Gastrocnemius medialis (tissue), 4 donors: ENCODE measurements around the gene NFKBIE. TPM values are rescaled to one million over a fixed set of nuclear protein-coding genes. Genes with fewer than 3 reads are reported as not detected.
A peak's percentile ranks its signal among the peaks of the same experiment; 100 is the strongest.

Experiments
- ATAC-seq, 2 donors: fragments of 150-250 bp; one replicate each; pipeline ENCODE4 v1.9.1; 2016
- DNase-seq, 2 donors: peaks; one replicate each; pipeline ENCODE4 v3.0.0-alpha.2; 2019
- H3K27ac ChIP-seq, 4 donors: fragments of 200-600 bp; sonication (generic); 1 replicate in 1 of 4; 2 replicates in 3 of 4; pipeline ENCODE4 v1.5.1; 2016 to 2018; ENCODE audit warnings: mild to moderate bottlenecking in 2 of 4, moderate library complexity in 1 of 4
- H3K27me3 ChIP-seq, 3 donors: fragments of 200-600 bp; sonication (generic) in 2 of 3; 1 replicate in 1 of 3; 2 replicates in 2 of 3; pipeline versions ENCODE4 v1.5.1 to v1.6.0; 2016 to 2019; ENCODE audit warnings: mild to moderate bottlenecking in 1 of 3, moderate library complexity in 1 of 3
- H3K36me3 ChIP-seq, 2 donors: fragments of 200-600 bp; sonication (generic) in 1 of 2; one replicate each; pipeline ENCODE4 v1.5.1; 2017 to 2018
- H3K4me1 ChIP-seq, 2 donors: fragments of 200-600 bp; sonication (generic) in 1 of 2; one replicate each; pipeline ENCODE4 v1.5.1; 2016 to 2017; ENCODE audit warnings: mild to moderate bottlenecking in 2 of 2
- H3K4me3 ChIP-seq, 4 donors: fragments of 200-600 bp; sonication (generic) in 3 of 4; 1 replicate in 1 of 4; 2 replicates in 3 of 4; pipeline ENCODE4 v1.5.1; 2016 to 2019; ENCODE audit warnings: mild to moderate bottlenecking in 2 of 4
- H3K9me3 ChIP-seq, 3 donors: fragments of 200-600 bp; sonication (generic) in 2 of 3; 1 replicate in 1 of 3; 2 replicates in 2 of 3; pipeline ENCODE4 v1.5.1; 2016 to 2019
- POLR2A ChIP-seq, 2 donors: fragments of 450-650 bp; IDR thresholded peaks; one replicate each; pipeline ENCODE4 v1.6.1; 2017; ENCODE audit warnings: antibody characterized with exemption in 2 of 2, mild to moderate bottlenecking in 2 of 2, moderate library complexity in 2 of 2
- in situ Hi-C, 4 donors: fragments of 200-750 bp; cut with MboI; loops; one replicate each; pipeline versions ENCODE4 v1.15.0 to v1.8.0; 2017; ENCODE audit warnings: low sequenced_read_pairs in 4 of 4
- intact Hi-C: fragments of 100-400 bp; cut with DNase I; formaldehyde crosslinking; loops from one replicate; pipeline ENCODE4 v1.15.1; 2023; ENCODE audit warnings: low total_unique reads
- total RNA-seq, 4 donors: library from RNA; depleted of rRNA; stranded (reverse); fragments of >200 nt; gene quantifications; one replicate each; pipeline versions ENCODE4 v1.1.0 to v1.2.3, GENCODE V29; 2016
- TF ChIP-seq, protein P1 (sequence below), 5 experiments: fragments of 450-650 bp in 3 of 5; fragments of 200-600 bp in 2 of 5; sonication (generic) in 2 of 5; IDR thresholded peaks in 4 of 5; conservative IDR thresholded peaks in 1 of 5; 1 replicate in 4 of 5; 2 replicates in 1 of 5; pipeline ENCODE4 v1.5.1; 2016 to 2019; ENCODE audit warnings: antibody characterized with exemption in 5 of 5, mild to moderate bottlenecking in 3 of 5, moderate library complexity in 3 of 5

Gene NFKBIE
- total RNA-seq, 4 donors from 2014 or later, result 4.1 to 11.1 (median 10.0) TPM

DNA sequence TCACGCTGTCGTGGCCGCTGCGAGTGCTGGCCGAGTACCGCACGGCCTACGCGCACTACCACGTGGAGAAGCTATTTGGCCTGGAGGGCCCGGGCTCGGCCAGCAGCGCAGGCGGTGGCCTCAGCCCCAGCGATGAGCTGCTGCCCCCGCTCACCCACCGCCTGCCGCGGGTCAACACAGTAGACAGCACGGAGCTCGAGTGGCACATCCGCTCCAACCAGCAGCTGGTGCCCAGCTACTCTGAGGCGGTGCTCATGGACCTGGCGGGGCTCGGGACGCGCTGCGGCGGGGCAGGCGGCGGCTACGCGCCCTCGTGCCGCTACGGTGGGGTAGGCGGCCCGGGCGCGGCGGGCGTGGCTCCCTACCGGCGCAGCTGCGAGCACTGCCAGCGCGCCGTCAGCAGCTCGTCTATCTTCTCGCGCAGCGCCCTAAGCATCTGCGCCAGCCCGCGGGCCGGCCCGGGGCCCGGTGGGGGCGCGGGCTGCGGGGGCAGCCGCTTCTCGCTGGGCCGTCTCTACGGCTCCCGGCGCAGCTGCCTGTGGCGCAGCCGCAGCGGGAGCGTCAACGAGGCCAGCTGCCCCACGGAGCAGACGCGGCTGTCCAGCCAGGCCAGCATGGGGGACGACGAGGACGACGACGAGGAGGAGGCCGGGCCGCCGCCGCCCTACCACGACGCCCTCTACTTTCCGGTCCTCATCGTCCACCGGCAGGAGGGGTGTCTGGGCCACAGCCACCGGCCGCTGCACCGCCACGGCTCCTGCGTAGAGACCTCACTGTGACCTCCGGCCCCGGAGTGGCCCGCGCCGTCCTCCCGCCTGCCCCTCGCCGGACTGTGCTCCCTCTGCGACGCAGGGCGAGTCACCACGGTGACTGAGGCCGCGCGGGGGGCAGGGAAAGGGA lies 10.6 kb upstream of the NFKBIE start:
- no peak for DNase-seq
- no peaks in the 10 kb centered on the region for H3K36me3 ChIP-seq
- TF ChIP-seq, protein P1, sequence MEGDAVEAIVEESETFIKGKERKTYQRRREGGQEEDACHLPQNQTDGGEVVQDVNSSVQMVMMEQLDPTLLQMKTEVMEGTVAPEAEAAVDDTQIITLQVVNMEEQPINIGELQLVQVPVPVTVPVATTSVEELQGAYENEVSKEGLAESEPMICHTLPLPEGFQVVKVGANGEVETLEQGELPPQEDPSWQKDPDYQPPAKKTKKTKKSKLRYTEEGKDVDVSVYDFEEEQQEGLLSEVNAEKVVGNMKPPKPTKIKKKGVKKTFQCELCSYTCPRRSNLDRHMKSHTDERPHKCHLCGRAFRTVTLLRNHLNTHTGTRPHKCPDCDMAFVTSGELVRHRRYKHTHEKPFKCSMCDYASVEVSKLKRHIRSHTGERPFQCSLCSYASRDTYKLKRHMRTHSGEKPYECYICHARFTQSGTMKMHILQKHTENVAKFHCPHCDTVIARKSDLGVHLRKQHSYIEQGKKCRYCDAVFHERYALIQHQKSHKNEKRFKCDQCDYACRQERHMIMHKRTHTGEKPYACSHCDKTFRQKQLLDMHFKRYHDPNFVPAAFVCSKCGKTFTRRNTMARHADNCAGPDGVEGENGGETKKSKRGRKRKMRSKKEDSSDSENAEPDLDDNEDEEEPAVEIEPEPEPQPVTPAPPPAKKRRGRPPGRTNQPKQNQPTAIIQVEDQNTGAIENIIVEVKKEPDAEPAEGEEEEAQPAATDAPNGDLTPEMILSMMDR (IDR thresholded peaks at IDR 0.05 in 4 of 5, conservative IDR thresholded peaks at IDR 0.05 in 1 of 5), result no peak
- no peak for TF ChIP-seq POLR2A (IDR thresholded peaks at IDR 0.05)
- H3K9me3 ChIP-seq, result no peaks in the 10 kb centered on the region
- intact Hi-C loops, result no loop called here
- peaks cover 20 to 30% (median 21%) of the 10 kb centered on the region in 3 donors for H3K27me3 ChIP-seq
- peak; percentile 37 to 46 for ATAC-seq
- no peaks in the 10 kb centered on the region for H3K4me1 ChIP-seq
- H3K4me3 ChIP-seq, result peak overlapping the region; percentile 8 to 49 (median 30)
- no peak overlapping the region for H3K27ac ChIP-seq
- in situ Hi-C loops, result no loop called here

GRCh38 chr6:44275271-44275748 lies 10.0 kb upstream of the NFKBIE start:
- no peaks in the 10 kb centered on the region for H3K36me3 ChIP-seq
- H3K4me3 ChIP-seq, result peak overlapping the region in 2 of 4 donors; percentile 45 to 49
- in situ Hi-C loops (no loop called here), intact Hi-C loops (no loop called here)
- H3K9me3 ChIP-seq, result no peaks in the 10 kb centered on the region
- DNase-seq (no peak), ATAC-seq (no peak)
- peaks cover 22 to 32% (median 24%) of the 10 kb centered on the region in 3 donors for H3K27me3 ChIP-seq
- H3K27ac ChIP-seq, result no peak overlapping the region
- TF ChIP-seq, protein P1 (IDR thresholded peaks at IDR 0.05 in 4 of 5, conservative IDR thresholded peaks at IDR 0.05 in 1 of 5), result no peak
- TF ChIP-seq POLR2A (IDR thresholded peaks at IDR 0.05), result no peak
- H3K4me1 ChIP-seq, result no peaks in the 10 kb centered on the region

- ATAC-seq (no peak), DNase-seq (no peak)
- Histone ChIP-seq H3K9me3 (no peaks in the 10 kb centered on the region), H3K36me3 (no peaks in the 10 kb centered on the region), H3K4me3 (no peak overlapping the region), H3K27ac (no peak overlapping the region), H3K4me1 (no peaks in the 10 kb centered on the region), H3K27me3 (peaks cover 37 to 47% (median 38%) of the 10 kb centered on the region in 3 donors)
- no peak for TF ChIP-seq POLR2A (IDR thresholded peaks at IDR 0.05)
- TF ChIP-seq, protein P1 (IDR thresholded peaks at IDR 0.05 in 4 of 5, conservative IDR thresholded peaks at IDR 0.05 in 1 of 5), result no peak
- in situ Hi-C loops, result no loop called here
- intact Hi-C loops, result no loop called here
Observed at GRCh38 chr6:44273617-44274016, 8.3 kb upstream of the NFKBIE start.

- Histone ChIP-seq H3K4me1 (no peaks in the 10 kb centered on the region), H3K9me3 (no peaks in the 10 kb centered on the region), H3K27ac (no peak overlapping the region), H3K27me3 (peaks cover 40 to 45% (median 44%) of the 10 kb centered on the region in 3 donors), H3K36me3 (no peaks in the 10 kb centered on the region), H3K4me3 (no peak overlapping the region)
- intact Hi-C loops (no loop called here), in situ Hi-C loops (no loop called here)
- TF ChIP-seq, protein P1 (IDR thresholded peaks at IDR 0.05 in 4 of 5, conservative IDR thresholded peaks at IDR 0.05 in 1 of 5), result no peak
- TF ChIP-seq POLR2A (IDR thresholded peaks at IDR 0.05), result no peak
- DNase-seq, result no peak
- no peak for ATAC-seq
Observed at GRCh38 chr6:44272999-44273566, 7.7 kb upstream of the NFKBIE start.
